ENCODE measurements around the gene TRHDE.

DNA sequence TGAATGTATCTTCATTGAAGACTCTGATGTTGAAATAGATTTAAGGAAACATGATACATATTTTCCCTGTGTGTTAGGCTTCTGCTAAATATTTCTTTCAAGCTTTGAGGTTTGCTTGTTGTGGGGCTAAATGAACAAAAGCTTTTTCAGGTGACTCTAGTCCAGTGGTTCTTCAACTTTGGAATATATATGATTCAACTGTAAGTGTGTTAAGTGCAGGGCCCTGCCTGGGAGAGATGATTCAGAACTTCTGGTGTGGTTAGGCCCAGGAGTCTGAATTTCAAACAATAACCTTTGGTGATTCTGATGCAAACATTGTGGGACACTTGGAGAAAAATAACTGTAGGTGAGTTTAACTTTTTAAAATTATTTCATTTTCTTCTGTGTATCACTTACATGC lies 93.0 kb downstream of the TRHDE start:
- TF ChIP-seq, protein P1, sequence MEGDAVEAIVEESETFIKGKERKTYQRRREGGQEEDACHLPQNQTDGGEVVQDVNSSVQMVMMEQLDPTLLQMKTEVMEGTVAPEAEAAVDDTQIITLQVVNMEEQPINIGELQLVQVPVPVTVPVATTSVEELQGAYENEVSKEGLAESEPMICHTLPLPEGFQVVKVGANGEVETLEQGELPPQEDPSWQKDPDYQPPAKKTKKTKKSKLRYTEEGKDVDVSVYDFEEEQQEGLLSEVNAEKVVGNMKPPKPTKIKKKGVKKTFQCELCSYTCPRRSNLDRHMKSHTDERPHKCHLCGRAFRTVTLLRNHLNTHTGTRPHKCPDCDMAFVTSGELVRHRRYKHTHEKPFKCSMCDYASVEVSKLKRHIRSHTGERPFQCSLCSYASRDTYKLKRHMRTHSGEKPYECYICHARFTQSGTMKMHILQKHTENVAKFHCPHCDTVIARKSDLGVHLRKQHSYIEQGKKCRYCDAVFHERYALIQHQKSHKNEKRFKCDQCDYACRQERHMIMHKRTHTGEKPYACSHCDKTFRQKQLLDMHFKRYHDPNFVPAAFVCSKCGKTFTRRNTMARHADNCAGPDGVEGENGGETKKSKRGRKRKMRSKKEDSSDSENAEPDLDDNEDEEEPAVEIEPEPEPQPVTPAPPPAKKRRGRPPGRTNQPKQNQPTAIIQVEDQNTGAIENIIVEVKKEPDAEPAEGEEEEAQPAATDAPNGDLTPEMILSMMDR (IDR thresholded peaks at IDR 0.05) = no peak
- TF ChIP-seq ZFP36 (IDR thresholded peaks at IDR 0.05; ENCODE audit: borderline replicate concordance, partially characterized antibody) (no peak), RCOR1 (IDR thresholded peaks at IDR 0.05; ENCODE audit: low read depth, low read length) (no peak)

All from A549 (cell line).